Adipocyte (in vitro differentiated cells): ENCODE data around the gene WDR17.
"Not testable (repeated sequence)": the region's sequence is repeated elsewhere in the genome, so short reads cannot be mapped to it uniquely, and the experiment has no call there.

Experiments
- DNase-seq: peaks from one replicate; pipeline ENCODE4 v3.0.0-alpha.2; 2015; ENCODE audit warnings: low read depth
- H3K27me3 ChIP-seq: replicated peaks from 2 replicates; pipeline ENCODE4 v1.7.0; 2013; ENCODE audit warnings: mild to moderate bottlenecking, low read length, moderate library complexity; ENCODE audit not compliant: control insufficient read depth, insufficient read depth
- H3K36me3 ChIP-seq: 2 replicates; pipeline ENCODE4 v1.7.0; 2013; ENCODE audit warnings: low read length, mild to moderate bottlenecking, moderate library complexity; ENCODE audit not compliant: control insufficient read depth, insufficient read depth, severe bottlenecking
- H3K4me1 ChIP-seq: 2 replicates; pipeline ENCODE4 v1.7.0; 2013; ENCODE audit warnings: mild to moderate bottlenecking, low read length, moderate library complexity; ENCODE audit not compliant: control insufficient read depth, insufficient read depth
- H3K4me3 ChIP-seq: 2 replicates; pipeline ENCODE4 v1.7.0; 2013; ENCODE audit warnings: mild to moderate bottlenecking, low read length, moderate library complexity
- H3K9ac ChIP-seq: 2 replicates; pipeline ENCODE4 v1.7.0; 2013; ENCODE audit warnings: mild to moderate bottlenecking, low read length, moderate library complexity
- H3K9me3 ChIP-seq: 2 replicates; pipeline ENCODE4 v1.7.0; 2013; ENCODE audit warnings: mild to moderate bottlenecking, low read length, moderate library complexity; ENCODE audit not compliant: control insufficient read depth

Gene WDR17

DNA sequence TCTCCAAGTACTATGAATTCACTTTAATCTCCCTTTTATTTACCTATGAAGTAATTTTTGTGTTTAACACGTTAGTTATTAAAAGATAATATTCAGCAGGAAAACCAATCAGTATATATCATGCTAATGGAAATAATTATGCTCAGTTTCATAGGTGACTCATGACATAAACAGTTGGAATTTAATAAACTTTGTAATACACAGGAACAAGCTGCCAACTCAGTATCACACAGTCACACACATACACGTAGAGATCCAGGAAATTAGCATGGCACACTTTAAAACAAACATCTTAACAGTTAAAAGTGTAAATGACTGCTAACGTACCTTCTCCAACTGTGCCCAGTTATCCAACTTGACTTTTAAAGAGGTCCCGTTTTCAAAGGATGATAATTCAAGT is 127.5 kb downstream of the WDR17 start:
- Histone ChIP-seq H3K9me3 (no peaks in the 10 kb centered on the region), H3K27me3 (no peaks in the 10 kb centered on the region), H3K9ac (peak overlapping the region; percentile 50), H3K4me3 (no peak overlapping the region), H3K4me1 (peaks cover 24% of the 10 kb centered on the region), H3K36me3 (no peaks in the 10 kb centered on the region)
- DNase-seq, result peak; percentile 4

DNA sequence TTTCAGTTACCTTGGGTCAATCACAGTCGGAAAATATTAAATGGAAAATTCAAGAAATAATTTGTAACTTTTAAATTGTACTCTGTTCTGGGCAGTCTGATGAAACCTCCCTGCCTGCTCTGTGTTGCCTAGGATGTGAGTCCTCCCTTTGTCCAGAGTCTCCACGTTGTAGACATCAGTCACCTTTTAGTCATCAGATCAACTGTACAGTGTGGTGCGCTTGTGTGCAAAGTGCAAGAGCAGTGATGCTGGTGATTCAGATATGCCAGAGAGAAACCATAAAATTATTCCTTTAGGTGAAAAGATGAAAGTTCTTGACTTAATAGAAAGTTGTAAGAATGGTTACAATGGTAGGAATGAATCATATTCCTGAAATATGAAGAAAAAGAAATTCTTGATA is 128.3 kb downstream of the WDR17 start:
- no peaks in the 10 kb centered on the region for H3K27me3 ChIP-seq
- H3K36me3 ChIP-seq, result no peaks in the 10 kb centered on the region
- peaks cover 24% of the 10 kb centered on the region for H3K4me1 ChIP-seq
- DNase-seq, result peak; percentile 35
- H3K9ac ChIP-seq, result peak overlapping the region; percentile 50
- H3K9me3 ChIP-seq, result no peaks in the 10 kb centered on the region
- peak overlapping the region; percentile 33 for H3K4me3 ChIP-seq

DNA sequence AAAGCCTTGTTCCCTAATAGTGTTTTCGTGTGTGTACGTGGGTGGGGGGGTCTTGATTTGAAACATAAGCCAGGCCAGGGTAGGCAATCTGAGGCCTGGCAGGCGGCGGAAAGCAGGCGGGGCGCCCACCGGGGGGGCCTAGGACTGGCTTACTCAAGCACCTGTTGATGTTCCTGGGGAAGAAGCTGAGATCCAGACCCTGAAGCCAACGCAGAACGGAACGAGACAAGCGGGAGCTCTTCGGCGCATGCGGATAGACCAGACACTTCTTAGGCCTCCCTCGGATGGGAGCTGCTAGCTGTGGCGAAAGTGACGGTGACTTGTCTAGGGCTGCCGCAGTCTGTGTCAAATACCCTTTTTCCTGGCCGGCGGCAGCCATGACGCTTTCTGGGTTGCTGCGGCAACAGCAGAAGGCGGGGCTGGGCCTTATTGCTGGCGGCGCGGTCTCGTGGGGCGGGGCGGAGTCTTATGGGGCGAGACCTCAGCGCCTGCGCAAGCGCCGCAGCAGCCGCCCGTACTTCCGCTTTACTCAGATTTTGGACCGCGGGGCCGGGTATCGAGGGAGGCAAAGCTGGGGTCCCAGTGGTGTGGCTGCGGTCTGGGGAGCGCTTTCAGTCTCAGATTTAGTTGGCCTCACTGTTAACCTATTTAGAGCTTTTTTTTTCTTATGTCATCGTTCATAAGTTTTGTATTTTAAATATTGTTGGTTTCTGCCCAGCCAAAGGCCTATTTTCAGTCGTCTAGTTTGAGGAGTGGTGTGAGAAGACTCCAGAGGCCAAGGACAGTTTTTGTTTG is 129.7 kb downstream of the WDR17 start, which contains the start of gene SPATA4:
Gene SPATA4 (minus strand): TSS at position 402 of the 795 bp plus-strand sequence. CDS start 23 bp downstream, at position 379.
- H3K4me1 ChIP-seq, result peaks cover 24% of the 10 kb centered on the region
- H3K36me3 ChIP-seq, result no peaks in the 10 kb centered on the region
- H3K27me3 ChIP-seq, result no peaks in the 10 kb centered on the region
- peak; percentile 98 for DNase-seq
- H3K9ac ChIP-seq, result peak within 1 kb of the TSS; percentile 84
- no peaks in the 10 kb centered on the region for H3K9me3 ChIP-seq
- peak within 1 kb of the TSS; percentile 96 for H3K4me3 ChIP-seq

DNA sequence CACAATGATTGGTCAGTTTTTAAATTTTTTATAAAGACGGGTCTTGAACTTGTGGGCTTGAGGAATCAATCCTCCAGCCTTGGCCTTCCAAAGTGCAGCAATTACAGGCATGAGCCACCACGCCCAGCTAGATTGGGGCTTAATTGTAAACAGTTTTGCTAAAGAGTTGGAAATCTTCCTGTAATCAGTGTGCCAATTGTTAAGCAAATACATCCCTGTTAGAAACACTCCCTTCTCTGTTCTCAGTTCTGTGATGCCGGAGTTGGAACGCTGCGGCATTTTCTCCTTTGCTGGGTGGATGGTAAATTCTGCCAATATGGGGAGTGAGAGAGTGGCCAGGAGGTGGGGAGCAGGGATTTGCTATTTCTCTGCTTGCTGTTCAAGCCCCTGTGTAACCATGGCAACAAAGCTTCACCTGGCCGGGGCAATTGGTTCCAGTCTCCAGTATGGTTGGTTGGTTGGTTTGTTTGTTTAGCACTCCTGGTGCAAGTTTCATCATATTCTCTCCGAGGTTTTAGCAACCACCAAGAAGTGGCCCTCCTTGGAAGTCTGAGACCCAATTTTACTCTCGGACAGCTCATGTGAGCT is 132.8 kb downstream of the WDR17 start:
- Histone ChIP-seq H3K27me3 (no peaks in the 10 kb centered on the region), H3K9ac (no peak overlapping the region), H3K9me3 (no peaks in the 10 kb centered on the region), H3K36me3 (no peaks in the 10 kb centered on the region), H3K4me3 (no peak overlapping the region), H3K4me1 (peaks cover 10% of the 10 kb centered on the region)
- no peak for DNase-seq

DNA sequence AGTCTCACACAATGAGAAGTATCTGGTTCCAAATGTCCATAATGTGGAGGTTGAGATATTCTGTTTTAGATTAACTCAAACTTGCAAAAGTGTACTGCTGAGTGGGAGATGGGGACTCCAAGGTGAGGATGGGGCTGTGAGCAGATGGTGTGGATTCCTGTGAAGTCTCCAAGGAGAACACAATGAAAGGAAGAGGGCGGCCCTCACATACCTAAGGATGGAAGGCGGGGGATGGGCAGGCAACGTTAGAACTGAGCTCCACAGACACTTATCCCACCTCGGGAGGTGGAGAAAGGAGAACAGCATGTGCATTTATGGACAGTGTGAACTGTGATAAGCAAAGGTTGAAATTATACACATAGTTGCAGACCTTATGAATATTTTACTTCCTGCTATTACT is 139.7 kb downstream of the WDR17 start:
- DNase-seq, result no peak
- Histone ChIP-seq H3K9me3 (no peaks in the 10 kb centered on the region), H3K36me3 (no peaks in the 10 kb centered on the region), H3K27me3 (peaks cover 16% of the 10 kb centered on the region), H3K4me1 (no peaks in the 10 kb centered on the region), H3K9ac (no peak overlapping the region), H3K4me3 (no peak overlapping the region)

DNA sequence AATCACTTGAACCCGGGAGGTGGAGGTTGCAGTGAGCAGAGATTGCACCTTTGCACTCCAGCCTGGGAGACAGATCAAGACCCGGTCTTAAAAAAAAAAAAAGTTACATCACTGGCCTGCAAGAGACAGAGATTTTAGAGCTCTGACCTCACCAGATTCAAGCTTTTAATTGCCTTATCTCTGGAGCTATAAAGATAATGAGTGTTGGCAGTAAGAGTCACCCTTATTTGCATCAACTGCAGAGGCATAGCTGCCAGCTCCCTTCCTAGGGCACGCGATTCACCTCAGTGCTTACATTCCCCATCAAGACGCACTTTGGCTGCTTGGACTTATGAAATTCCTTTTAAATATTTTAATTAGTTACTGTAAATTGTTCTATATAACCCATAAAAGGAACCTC is 142.2 kb downstream of the WDR17 start:
- H3K9ac ChIP-seq, result no peak overlapping the region
- no peak for DNase-seq
- no peak overlapping the region for H3K4me3 ChIP-seq
- H3K9me3 ChIP-seq, result peaks cover 4% of the 10 kb centered on the region
- H3K4me1 ChIP-seq, result no peaks in the 10 kb centered on the region
- H3K36me3 ChIP-seq, result no peaks in the 10 kb centered on the region
- peaks cover 16% of the 10 kb centered on the region for H3K27me3 ChIP-seq

DNA sequence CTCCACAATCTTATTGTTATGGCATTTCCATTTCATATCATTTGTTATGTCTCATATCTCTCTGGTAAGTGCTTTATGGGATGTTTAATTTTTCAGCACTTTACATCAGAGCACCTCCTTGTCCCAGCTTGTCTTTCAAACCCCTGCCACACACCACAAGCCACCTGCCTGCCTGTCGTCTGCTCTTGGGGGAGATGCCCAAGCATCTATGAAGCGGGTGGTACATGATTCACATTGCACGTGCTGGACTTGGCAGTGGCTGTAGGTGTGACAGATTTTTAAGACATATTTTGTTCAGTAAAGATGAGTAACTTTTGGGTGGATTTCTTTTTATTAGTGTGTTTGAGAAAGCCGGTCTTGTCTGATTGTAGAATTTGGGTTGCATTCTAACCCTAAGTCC is 143.9 kb downstream of the WDR17 start:
- Histone ChIP-seq H3K4me3 (no peak overlapping the region), H3K4me1 (no peaks in the 10 kb centered on the region), H3K9me3 (peaks cover 4% of the 10 kb centered on the region), H3K9ac (no peak overlapping the region), H3K36me3 (no peaks in the 10 kb centered on the region), H3K27me3 (peaks cover 16% of the 10 kb centered on the region)
- DNase-seq, result no peak

DNA sequence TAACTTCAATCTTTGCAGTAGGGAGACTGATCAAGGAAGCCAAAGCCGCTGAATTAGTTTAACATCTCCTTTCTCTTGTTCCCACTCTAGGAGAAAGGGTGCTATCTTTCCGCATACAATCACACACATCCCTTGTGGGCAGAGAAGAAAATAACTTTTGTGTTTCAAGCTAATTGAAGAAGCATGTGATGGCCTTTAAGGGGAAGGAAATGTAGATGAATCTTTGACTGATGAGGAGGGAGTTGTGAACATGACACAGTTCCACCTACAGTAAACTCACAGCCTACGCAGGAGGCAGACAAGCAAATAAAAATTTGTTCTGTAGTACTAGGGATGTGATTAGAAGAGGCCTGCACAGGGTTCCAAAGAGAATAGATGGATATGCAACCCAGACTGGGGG is 144.5 kb downstream of the WDR17 start:
- no peak for DNase-seq
- Histone ChIP-seq H3K9ac (no peak overlapping the region), H3K9me3 (peaks cover 4% of the 10 kb centered on the region), H3K36me3 (no peaks in the 10 kb centered on the region), H3K27me3 (peaks cover 16% of the 10 kb centered on the region), H3K4me1 (no peaks in the 10 kb centered on the region), H3K4me3 (no peak overlapping the region)

DNA sequence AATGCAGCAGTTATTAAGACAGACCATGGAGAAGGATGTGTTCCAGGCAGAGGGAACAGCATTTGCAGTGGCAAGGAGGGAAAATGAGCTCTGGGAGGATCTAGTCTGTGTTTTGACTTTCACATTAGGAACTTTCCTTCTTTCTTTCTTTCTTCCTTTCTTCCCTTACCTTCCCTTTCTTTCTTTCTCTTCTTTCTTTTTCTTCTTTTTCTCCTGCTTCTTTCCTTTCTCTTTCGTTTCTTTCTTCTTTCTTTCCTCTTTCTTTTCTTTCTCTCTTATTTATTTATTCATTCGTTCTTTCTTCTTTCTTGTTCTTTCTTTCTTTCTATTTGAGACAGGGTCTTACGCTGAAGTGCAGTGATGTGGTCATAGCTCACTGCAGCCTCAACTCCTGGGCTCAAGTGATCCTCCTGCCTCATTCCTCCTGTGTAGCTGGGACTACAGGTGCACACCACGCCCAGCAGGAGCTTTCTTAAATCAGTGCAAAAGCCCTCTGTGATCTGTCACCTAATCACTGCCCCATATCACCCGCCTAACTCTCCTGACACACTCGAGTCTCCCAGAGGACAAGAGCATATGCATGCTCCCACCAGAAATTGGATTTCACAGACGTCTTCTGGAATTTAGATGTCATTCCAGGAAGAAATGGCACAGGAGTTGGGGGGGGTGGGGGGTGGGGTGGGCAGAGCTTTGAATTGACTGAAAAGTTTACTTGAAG is 145.1 kb downstream of the WDR17 start:
- Histone ChIP-seq H3K4me3 (no peak overlapping the region), H3K9me3 (peaks cover 4% of the 10 kb centered on the region), H3K27me3 (peaks cover 15% of the 10 kb centered on the region), H3K4me1 (no peaks in the 10 kb centered on the region), H3K36me3 (no peaks in the 10 kb centered on the region), H3K9ac (no peak overlapping the region)
- DNase-seq, result no peak

DNA sequence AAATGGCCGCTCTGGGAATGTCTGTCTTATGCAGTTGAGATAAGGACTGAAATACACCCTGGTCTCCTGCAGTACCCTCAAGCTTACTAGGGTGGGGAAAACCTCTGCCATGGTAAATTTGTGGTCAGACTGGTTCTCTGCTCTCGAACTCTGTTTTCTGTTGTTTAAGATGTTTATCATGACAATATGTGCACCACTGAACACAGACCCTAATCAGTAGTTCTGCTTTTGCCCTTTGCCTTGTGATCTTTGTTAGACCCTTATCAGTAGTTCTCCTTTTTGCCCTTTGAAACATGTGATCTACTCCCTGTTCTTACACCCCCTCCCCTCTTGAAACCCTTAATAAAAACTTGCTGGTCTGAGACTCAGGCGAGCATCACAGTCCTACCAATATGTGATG is 146.7 kb downstream of the WDR17 start:
- not testable (repeated sequence) for DNase-seq, H3K9me3 ChIP-seq, H3K9ac ChIP-seq, H3K36me3 ChIP-seq, H3K4me3 ChIP-seq, H3K4me1 ChIP-seq, H3K27me3 ChIP-seq

DNA sequence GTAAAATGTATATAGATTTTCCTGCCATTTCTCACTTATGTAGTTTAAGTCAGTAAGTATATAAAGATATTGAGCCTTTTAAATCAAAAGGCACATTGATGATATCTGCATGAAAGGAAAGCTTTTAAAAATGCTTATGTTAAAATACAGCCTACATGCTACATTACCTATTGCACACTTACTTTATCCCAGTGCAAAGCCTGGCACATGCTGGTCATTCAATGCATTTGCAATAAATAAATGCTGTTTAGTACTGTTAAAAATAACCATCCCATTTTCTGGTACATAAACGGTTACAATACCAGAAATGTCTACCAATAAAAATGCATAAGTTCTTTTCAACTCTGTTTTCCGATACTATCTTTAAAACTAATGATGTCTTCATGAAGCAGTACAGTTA is 151.9 kb downstream of the WDR17 start:
- H3K27me3 ChIP-seq, result no peaks in the 10 kb centered on the region
- peaks cover under 1% of the 10 kb centered on the region for H3K9me3 ChIP-seq
- no peak for DNase-seq
- H3K4me1 ChIP-seq, result no peaks in the 10 kb centered on the region
- no peak overlapping the region for H3K9ac ChIP-seq
- H3K36me3 ChIP-seq, result no peaks in the 10 kb centered on the region
- H3K4me3 ChIP-seq, result no peak overlapping the region
